GM21526 (cell line): ENCODE results near the gene NLRP7.

Experiments used
- ATAC-seq: cut with Tn5 transposase; IDR thresholded peaks from one replicate; pipeline ENCODE4 v1.9.1; 2021; ENCODE audit warnings: moderate library complexity; ENCODE audit not compliant: unreplicated experiment, low FRiP score

Gene NLRP7

DNA sequence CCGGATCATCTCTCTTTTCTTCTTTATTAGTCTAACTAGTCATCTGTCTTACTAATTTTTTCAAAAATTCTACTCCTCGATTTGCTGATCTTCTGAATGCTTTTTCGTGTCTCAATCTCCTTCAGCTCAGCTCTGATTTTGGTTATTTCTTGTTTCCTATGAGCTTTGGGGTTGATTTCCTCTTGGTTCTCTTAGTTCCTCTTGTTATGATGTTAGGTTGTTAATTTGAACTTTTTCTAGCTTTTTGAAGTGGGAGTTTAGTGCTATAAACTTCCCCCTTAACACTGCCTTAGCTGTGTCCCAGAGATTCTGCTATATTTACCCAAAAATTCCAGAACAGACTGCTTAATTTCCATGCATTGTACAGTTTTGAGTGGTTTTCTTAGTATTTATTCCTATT is 69.9 kb downstream of the NLRP7 start:
- no peak for ATAC-seq

DNA sequence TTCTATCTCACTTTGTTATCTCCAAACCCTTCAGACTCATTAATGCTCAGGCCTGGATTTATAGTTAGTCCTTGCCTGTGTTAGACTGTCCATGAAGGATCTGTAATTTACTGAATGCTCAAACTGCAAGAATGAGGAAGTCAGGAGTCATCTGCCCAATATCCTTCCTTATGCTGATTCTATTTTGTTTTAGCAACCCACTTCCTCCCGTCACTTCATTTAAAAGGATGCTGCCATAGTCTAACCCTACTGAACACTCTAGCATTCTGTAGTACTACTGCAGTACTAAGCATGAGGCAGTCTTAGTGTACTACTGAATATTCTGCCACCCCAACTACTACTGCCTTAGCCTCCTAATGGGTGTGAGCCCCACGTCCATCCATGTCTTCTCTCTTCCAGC is 71.8 kb downstream of the NLRP7 start:
- ATAC-seq, result no peak

DNA sequence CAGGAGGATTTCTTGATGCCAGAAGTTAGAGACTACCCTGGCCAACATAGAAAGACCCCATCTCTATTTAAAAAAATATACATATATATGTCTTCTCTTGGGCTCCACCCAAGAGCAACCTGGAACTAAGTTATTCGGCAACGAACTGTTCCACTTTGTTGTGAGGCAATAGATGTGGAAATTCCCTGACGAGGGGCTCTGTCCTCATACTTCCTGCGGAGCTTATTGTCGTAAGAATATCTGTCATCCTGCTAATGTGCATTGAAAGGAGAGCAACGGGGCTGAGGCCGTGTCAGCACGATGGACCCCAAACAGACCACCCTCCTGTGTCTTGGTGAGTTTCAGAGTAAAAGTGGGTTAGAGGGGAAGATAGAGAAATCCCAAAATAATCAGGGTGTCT is 73.3 kb downstream of the NLRP7 start, which contains the start of gene FCAR:
TSS of gene FCAR (plus strand) at position 246 of the 400 bp plus-strand sequence. CDS start at position 301, 55 bp downstream.
- ATAC-seq, result no peak
